Fibroblast of the conjunctiva (primary cell): ENCODE measurements around the gene IFT81.
"Not testable (repeated sequence)": the region's sequence is repeated elsewhere in the genome, so short reads cannot be mapped to it uniquely, and the experiment has no call there.

Source experiments
- DNase-seq: peaks from one replicate; pipeline ENCODE4 v3.0.0-alpha.2; 2010; ENCODE audit warnings: low read depth

Gene IFT81

DNA sequence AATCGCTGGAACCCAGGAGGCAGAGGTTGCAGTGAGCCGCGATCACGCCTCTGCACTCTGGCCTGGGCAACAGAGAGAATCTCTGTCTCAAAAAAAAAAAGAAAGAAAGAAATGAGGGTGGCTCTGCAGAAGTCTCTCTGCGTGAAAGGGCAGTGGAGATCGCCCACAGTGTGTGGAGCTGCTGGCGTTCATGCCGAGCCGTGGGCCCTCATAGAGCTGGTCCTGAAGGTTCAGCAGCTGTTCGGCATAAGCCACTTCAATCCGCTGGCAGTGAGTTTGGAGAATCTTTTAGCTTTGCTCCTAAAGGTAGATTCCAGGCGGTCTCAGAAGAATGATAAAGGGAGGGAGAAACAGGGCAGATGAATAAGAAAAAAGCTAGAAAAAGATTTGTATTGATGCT lies 120.2 kb downstream of the IFT81 start:
- DNase-seq = no peak

DNA sequence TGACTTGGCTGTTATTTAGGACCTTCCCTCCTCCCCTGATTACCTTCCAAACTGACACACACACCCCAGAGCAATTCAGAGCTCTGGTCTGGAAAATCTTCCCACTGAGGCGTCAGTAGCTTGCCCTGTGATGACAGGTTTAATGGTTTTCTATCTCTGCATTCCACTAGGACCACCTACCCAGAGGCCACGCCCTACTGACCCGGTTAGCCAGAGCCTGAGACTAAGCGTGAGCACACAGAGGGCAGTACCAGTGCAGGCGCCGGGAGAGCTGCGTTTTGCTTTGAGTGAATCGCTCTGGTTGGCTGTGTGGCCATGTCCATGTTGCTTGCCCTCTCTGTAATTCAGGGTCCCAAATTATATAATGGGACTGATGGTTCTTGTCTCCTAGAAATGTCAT lies 120.7 kb downstream of the IFT81 start:
- no peak for DNase-seq

DNA sequence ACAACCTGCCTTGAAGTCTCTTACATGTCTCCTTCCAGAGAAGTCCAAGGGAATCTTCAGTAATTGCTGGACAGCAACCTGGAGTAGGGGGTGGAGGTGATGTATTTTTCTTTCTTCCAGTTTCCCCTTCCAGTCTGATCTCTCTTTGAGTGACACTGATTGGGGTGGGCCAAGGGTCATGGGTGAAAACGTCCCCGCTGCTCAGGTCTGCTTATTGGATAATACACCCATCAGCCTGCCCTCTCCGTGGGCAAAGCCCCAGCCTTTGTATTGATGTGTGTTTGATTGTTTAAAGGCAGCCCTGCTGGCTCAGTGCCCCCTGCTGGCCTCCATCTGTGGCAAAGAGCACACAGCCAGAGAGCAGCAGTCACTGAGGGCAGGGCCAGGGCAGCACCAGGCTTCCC lies 121.2 kb downstream of the IFT81 start:
- no peak for DNase-seq

DNA sequence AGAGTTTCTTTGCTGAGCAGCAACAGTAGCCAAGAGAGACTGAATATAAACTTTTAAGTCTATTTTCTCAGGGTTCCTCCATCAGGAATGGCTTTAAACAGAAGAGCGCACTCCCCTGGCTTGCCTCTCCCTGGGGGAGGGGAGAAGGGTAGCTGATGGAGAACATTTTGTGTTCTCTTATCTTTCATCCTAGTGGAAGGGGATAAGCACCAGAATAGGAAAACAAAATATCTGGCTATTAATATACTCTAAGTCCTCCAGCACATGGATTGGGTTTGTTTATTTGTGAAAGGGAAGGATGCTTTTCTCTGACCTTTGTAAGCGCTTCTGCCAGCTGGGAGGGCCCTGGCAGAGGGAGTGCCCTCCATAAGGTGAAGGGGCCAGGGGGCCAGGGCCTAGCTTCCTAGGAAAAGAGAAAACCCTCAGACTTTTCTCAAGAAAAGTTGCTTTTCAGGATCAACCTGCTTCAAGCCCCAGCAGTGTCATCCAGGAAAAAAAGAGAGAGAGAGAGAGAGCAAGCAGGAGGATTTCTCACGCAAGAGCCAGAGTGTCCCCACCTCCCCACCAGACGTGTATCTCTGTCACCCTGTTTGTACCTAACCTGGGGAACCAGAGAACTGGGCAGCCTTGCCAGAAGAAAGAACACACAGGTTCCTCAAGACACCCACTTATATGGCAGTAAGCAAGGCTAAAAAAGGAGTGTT lies 122.6 kb downstream of the IFT81 start:
- no peak for DNase-seq

DNA sequence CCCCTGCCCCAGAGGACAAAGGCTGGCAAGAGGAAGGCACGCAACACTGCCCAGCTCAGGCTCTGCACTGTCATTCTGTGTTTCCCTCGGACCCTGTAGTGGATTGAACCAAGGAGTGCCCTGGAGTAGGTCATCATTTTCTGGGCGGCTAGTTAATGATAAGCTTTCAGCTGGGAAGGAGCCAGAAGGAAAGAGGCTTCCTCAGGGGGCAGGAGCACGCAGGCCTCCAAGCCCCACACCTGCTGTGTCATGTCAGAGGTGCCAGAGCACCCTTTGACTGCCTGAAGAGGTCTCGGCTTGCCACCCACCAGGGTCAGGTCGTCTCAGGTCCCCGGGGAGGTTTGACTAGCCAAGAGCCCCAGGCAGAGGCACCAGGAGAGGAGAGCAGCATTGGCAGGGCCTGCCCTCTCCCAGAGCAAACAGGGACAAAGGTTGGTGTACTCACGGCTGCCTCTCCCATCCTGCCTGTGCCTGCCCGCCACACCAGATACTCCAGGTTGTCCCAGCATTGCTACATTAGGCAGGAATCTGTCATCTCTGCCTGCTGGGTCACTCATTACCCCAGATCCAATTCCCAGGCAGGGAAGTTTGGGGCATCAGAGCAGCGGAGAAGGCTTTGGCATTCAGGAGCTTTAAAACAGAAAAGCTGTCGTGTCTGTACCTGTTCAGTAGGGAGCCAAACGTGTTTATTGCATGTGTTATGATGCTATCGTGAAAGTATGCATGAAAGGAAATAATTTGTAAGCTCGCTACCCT lies 123.4 kb downstream of the IFT81 start:
- no peak for DNase-seq

DNA sequence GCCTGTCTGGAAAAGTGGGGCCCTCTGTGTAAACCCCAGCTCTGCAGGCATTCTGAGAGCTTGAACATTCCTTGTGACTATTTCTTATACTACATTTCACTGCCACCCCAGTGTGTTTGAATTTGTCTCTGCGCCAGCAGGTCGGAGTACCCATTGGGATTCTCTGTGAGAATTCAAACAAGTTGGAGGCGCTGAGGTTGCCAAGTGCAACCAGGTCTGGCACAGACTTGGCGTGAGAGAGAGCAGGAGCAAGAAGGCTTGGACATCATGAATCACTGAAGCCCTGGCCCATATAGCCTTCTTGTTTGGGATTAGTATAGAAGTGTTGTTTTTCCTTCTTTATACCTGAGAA lies 123.9 kb downstream of the IFT81 start:
- no peak for DNase-seq

DNA sequence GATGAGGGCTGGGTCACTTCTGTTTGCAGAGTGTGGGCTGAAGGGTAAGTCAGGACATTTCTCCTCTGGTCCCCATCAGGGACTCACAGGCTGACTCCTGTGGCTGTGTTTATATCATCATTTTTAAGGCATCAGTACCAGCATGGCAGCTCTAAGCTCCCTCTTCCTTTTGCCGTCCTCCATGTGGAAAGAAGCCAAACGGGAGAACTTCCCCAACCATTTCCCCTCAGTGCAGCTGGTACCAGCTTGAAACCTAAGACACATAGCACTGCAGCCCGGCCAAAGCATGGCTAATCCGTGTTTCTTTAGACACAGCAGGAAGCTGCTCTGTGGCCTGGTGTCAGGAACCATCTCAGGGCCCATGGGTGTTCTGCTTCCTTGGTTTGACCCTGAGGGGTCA lies 124.9 kb downstream of the IFT81 start:
- DNase-seq = no peak

DNA sequence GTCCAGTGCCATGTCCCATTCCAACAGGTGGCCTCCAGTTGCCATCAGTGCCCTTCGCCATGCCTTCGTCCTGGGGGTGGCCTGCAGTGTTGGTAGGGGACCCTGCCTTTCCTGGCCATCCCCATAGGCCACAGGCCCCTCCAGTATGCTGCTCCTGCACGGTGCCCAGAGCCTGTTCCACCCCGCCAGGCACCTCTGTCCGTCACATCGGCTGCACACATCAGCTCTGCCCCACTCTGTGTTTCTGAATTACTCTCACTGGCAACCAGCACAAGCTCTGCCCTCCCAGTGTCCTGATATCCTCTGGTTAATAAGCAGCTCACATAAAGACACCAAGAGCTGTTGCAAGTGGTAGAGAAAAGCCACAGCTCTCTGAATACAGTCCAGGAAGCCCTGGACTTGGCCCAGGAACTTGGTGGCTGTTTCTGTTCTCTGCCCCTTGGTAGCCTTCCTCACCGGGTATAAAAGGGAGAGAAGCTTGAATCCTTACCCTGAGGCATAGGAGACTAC lies 125.6 kb downstream of the IFT81 start:
- no peak for DNase-seq

DNA sequence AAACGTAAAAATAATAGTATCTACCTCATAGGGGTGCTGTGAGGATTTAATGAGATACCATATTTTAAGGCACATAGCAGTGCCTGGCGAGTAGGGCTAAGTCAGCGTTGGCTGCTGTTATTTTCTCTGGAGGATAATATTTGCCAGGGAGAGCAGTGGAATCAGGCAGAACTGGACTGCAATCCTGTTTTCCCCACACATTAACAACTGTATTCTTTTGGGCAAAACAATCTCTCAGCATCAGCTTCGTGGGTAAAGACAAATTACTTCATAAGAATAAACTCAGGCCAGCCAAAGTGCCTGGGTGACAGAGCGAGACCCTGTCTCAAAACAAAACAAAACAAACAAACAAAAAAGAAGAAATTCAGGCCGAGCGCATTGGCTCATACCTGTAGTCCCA lies 127.2 kb downstream of the IFT81 start:
- DNase-seq = no peak

DNA sequence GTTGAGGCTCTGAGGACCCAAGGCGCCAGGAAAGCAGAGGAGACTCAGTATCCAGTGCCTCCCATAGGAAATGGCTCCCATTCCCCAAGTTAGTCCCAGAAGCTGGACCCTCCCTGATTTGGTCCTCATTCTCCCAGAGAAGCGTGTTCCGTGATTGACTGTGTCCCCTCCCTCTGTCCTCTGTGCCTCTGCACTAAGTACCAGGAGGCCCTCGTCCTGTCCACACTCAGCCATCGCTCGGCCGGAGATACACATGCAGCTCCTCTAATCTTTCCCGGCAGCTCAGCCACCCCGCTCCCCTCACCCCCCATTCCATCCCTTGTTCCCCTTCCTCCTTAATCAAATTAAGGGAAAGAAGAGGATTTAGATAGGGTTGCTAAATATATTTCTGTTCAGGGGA lies 128.6 kb downstream of the IFT81 start:
- no peak for DNase-seq

DNA sequence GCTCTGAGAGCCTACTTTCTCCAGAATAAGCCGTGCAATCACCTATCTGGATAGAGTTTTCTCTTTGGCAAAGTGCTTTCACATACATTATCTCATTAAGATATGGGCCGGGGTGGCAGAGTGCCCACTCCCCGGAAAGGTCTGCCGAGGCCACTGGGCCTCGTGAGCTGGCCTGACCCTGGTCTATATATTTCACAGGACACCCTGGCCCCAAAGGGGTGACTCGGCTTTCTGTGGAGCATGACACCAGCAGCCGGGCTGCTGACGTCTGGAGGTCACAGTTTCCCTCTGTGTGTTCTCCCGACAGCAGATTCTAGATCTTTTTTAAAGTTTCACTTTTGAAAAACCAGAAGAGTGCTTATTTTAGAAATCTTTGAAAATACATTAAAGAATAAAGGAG lies 129.0 kb downstream of the IFT81 start:
- DNase-seq = no peak

DNA sequence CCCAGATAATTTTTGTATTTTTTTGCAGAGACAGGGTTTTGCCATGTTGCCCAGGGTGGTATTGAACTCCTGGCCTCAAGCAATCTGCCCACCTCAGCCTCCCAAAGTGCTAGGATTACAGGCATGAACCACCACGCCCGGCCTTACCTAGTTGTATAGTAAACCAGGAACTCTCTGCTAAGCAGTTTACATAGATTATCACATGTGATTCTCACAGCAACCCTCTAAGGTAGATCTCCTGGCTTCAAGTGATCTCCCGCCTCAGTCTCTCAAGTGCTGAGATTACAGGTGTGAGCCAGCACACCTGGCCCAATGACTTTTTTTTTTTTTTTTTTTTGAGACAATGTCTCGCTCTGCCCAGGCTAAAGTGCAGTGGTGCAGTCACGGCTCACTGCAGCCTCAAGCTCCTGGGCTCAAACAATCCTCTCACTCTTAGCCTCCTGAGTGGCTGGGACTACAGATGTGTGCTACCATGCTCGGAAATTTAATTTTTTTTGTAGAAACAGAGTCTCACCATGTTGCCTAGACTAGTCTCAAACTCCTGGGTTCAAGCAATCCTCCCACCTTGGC lies 130.9 kb downstream of the IFT81 start:
- DNase-seq = no peak

DNA sequence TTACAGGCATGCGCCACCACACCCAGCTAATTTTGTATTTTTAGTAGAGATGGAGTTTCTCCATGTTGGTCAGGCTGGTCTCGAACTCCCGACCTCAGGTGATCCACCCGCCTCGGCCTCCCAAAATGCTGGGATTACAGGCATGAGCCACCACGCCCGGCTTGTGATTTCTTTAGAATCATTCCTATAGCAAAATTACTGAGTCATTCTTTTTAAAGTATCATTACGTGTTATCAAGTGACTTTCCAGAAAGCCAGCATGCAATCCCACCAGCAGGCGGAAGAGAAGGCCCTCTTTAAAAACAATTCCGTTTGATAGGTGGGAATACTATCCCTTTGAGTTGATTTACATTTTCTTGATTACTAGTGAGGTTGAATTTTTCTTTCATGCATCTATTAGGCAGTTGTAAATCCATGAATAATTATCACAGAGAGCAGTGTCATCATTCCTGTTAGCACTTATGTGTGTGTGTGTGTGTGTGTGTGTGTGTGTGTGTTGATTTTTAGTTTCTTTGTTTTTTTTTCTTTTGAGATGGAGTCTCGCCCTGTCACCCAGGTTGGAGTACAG lies 131.8 kb downstream of the IFT81 start:
- not testable (repeated sequence) for DNase-seq

DNA sequence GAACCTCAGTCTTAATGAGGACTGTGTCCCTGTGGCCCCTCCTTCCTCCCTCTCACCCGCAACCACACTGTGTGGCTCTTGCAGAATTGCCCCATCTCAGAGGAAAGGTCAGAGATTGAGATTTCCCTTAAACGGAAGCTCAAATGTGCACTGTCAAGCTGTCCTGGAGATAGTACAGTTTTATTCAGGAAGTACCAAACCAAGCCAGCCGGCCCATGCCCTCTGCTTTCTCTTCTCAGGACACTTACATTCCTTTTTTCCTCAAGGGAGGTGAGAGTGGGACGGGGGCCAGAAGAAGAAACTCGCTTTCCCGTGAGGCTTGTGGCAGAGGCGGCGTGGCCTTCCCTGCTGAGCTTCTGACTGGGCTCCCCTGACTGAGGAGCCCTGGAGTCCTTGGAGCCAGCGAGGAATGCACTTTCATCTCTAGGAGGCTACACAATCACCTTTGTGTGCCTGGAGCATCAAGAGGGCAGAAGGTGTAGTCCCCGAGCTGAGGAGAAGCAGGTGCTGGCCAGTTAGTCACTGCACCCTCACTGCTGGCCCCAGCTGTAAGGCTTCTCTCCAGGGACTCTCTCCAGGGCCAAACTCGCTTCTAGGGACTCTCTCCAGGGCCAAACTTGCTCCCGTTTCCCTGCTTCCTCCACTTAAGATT lies 132.7 kb downstream of the IFT81 start:
- no peak for DNase-seq

DNA sequence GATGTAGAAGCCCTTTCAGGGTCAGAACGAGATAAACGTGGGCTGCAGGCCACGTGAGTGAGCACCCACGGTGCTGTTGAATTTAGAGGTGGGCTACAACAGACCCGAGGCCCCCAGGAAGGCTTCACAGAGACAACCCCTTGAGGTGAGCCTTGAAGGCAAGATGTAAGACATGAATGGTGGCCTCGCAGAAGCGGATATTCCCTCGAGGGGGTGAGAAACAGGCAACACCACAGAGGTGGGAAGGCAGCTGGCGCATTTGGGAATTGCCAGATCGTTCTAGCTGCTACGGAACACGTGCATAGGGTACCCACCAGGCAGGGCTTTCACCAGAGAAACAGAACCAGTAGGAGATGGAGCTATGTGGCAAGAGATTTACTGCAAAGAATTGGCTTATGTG lies 134.3 kb downstream of the IFT81 start:
- no peak for DNase-seq

DNA sequence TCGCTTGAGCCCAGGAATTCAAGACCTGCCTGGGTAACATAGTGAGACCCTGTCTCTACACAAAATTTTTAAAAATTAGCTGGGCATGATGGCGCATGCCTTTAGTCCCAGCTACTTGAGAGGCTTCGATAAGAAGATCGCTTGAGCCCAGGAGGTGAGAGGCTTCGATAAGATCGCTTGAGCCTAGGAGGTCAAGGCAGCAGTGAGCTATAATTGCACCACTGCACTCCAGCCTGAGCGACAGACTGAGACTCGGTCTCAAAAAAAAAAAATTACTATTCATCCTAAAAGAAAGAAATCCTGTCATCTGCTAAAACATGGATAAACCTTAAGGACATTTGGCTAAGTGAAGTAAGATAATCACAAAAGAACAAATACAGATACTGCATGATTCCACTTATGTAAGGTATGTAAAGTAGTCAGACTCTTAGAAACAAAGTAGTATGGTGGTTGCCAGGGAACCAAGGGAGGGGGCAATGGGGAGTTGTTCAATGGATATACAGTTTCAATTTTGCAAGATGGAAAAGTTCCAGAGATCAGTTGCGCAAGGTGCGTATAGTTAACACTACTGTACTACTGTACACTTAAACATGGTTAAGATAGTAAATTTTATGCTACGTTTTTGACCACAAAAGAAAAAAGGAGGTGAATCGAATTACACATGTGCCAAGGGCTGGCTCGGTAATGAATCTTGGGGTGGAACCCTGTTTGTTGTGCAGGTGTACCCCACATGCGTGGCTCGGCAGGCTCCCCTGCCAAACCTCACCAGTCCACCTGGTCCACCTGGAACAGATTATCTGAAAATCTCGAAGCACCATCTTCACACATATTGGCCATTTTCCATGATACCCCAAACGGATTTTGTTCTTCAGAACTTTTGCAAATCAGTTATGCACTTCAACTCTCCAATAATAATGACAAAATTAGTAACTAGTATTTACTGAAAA lies 138.6 kb downstream of the IFT81 start:
- peak; percentile 52 for DNase-seq

DNA sequence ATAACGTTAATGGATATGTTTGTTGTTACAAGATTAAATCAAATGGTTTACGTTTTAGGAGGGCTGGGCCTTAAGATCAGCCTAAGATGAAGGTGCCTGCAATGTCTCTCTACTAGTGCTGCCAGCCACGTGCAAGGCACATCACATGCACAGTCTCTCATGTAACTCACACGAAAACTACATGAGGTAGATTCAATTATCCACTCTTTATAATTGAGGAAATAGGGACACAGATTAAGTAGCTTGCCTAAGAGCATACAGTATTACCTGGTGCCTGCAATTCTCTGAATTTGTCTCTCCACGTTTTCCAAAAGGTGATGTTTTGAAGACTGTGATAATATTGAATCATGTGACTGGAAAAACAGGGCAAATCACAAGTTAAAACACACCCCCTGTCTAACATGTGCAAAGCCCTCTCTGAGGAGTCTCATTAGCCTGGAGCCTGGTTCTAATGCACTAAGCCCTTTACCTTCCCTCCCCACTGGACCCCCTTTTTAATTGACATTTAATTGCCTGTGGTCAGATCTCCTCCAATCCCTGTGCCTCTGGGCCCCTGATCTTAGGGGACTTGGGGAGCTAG lies 142.3 kb downstream of the IFT81 start:
- no peak for DNase-seq

DNA sequence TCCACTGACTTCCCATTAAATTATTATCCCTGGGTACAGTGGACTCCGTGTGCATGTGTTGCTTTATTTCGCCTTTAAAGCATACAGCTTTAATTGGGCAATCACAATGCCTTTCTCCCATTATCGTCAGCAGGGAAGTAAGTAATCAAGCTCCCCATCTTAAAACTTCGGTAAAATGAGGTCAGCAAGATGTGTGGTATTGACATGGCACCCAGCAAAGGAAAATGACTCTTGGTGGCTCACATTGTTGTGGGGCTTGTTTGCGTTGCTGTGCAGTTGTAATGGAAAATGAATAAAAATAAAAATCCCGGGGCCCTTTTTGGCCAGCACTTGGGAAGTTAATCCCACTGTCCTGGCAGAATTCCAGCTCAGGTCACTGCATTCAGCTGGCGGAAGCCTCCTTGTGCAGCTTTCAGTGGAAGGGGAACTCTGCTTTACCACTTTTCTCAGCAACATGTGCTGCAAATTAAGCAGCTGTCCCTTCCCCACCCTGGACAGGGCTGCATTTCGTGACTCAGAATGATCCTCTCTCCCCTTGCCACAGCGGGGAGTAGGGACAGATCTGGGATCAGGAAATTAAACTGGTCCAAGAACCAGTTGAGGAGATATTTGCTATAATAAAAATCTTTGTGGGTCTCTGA lies 142.9 kb downstream of the IFT81 start:
- peak; percentile 75 for DNase-seq
